ENCODE data around the gene ADGRL1.

ADGRL1 gene

GRCh38 chr19:14156971-14157717 is 48.8 kb downstream of the ADGRL1 start:
- no peak for TF ChIP-seq MAX (IDR thresholded peaks at IDR 0.05; ENCODE audit: low read depth, low read length)
- TF ChIP-seq POLR2A (IDR thresholded peaks at IDR 0.05; ENCODE audit: extremely low read depth, insufficient read length): no peak
- TF ChIP-seq MYC (IDR thresholded peaks at IDR 0.05; ENCODE audit: low read depth, low read length): no peak
- TF ChIP-seq CTCF (IDR thresholded peaks at IDR 0.05; ENCODE audit: low read depth, low read length): no peak
- H3K4me3 ChIP-seq (ENCODE audit: low read depth, low read length): no peak overlapping the region
- no peak for DNase-seq (ENCODE audit: low read depth)

- TF ChIP-seq MAX (IDR thresholded peaks at IDR 0.05; ENCODE audit: low read depth, low read length): no peak
- no peak for TF ChIP-seq CTCF (IDR thresholded peaks at IDR 0.05; ENCODE audit: low read depth, low read length)
- TF ChIP-seq MYC (IDR thresholded peaks at IDR 0.05; ENCODE audit: low read depth, low read length): no peak
- TF ChIP-seq POLR2A (IDR thresholded peaks at IDR 0.05; ENCODE audit: extremely low read depth, insufficient read length): no peak
- no peak overlapping the region for H3K4me3 ChIP-seq (ENCODE audit: low read depth, low read length)
- DNase-seq (ENCODE audit: low read depth): no peak
These were observed 49.8 kb downstream of the ADGRL1 start for GRCh38 chr19:14156122-14156521.

GRCh38 chr19:14155371-14155770 is 50.6 kb downstream of the ADGRL1 start:
- no peak overlapping the region for H3K4me3 ChIP-seq (ENCODE audit: low read depth, low read length)
- no peak for DNase-seq (ENCODE audit: low read depth)
- TF ChIP-seq CTCF (IDR thresholded peaks at IDR 0.05; ENCODE audit: low read depth, low read length) (no peak), MYC (IDR thresholded peaks at IDR 0.05; ENCODE audit: low read depth, low read length) (no peak), POLR2A (IDR thresholded peaks at IDR 0.05; ENCODE audit: extremely low read depth, insufficient read length) (no peak), MAX (IDR thresholded peaks at IDR 0.05; ENCODE audit: low read depth, low read length) (no peak)

- TF ChIP-seq CTCF (IDR thresholded peaks at IDR 0.05; ENCODE audit: low read depth, low read length) (no peak), MYC (IDR thresholded peaks at IDR 0.05; ENCODE audit: low read depth, low read length) (no peak), MAX (IDR thresholded peaks at IDR 0.05; ENCODE audit: low read depth, low read length) (no peak), POLR2A (IDR thresholded peaks at IDR 0.05; ENCODE audit: extremely low read depth, insufficient read length) (no peak)
These were observed 53.3 kb downstream of the ADGRL1 start for GRCh38 chr19:14152713-14153112.

GRCh38 chr19:14150770-14151661 is 55.0 kb downstream of the ADGRL1 start:
- H3K4me3 ChIP-seq (ENCODE audit: low read depth, low read length): no peak overlapping the region
- TF ChIP-seq POLR2A (IDR thresholded peaks at IDR 0.05; ENCODE audit: extremely low read depth, insufficient read length) (no peak), CTCF (IDR thresholded peaks at IDR 0.05; ENCODE audit: low read depth, low read length) (no peak), MYC (IDR thresholded peaks at IDR 0.05; ENCODE audit: low read depth, low read length) (no peak), MAX (IDR thresholded peaks at IDR 0.05; ENCODE audit: low read depth, low read length) (no peak)
- DNase-seq (ENCODE audit: low read depth): no peak

More at GRCh38 chr19:14152713-14153112, 53.3 kb downstream of the ADGRL1 start:
- DNase-seq (ENCODE audit: low read depth): no peak
- H3K4me3 ChIP-seq (ENCODE audit: low read depth, low read length): no peak overlapping the region
